Neuronal stem cell (in vitro differentiated cells): Measurements from ENCODE around the gene OR10G4.

Source experiments
- DNase-seq: peaks from one replicate; pipeline ENCODE4 v3.0.0-alpha.2; 2013; ENCODE audit warnings: low spot score
- H2AFZ ChIP-seq: one replicate; pipeline ENCODE4 v1.6.1; 2013; ENCODE audit warnings: mild to moderate bottlenecking, low read length, inconsistent platforms
- H2AK5ac ChIP-seq: 2 replicates; pipeline ENCODE4 v1.6.1; 2013; ENCODE audit warnings: low read depth, mild to moderate bottlenecking, inconsistent platforms, low read length, moderate library complexity, mixed read lengths
- H2BK120ac ChIP-seq: 2 replicates; pipeline ENCODE4 v1.6.1; 2013; ENCODE audit warnings: low read depth, mild to moderate bottlenecking, inconsistent platforms, low read length, moderate library complexity, mixed read lengths
- H2BK12ac ChIP-seq: one replicate; pipeline ENCODE4 v1.6.1; 2013; ENCODE audit warnings: low read length, inconsistent platforms
- H2BK15ac ChIP-seq: 2 replicates; pipeline ENCODE4 v1.6.1; 2013; ENCODE audit warnings: mild to moderate bottlenecking, low read length, inconsistent platforms, mixed read lengths
- H2BK5ac ChIP-seq: one replicate; pipeline ENCODE4 v1.6.1; 2013; ENCODE audit warnings: inconsistent platforms, mild to moderate bottlenecking, low read length, moderate library complexity
- H3K14ac ChIP-seq: one replicate; pipeline ENCODE4 v1.6.1; 2013; ENCODE audit warnings: low read length, inconsistent platforms
- H3K18ac ChIP-seq: 2 replicates; pipeline ENCODE4 v1.6.1; 2013; ENCODE audit warnings: low read length, inconsistent platforms
- H3K23ac ChIP-seq: 2 replicates; pipeline ENCODE4 v1.6.1; 2013; ENCODE audit warnings: low read depth, mild to moderate bottlenecking, mixed read lengths, low read length, inconsistent platforms; ENCODE audit not compliant: poor library complexity
- H3K27ac ChIP-seq: replicated peaks from 3 replicates; pipeline ENCODE4 v1.5.1; 2013; ENCODE audit warnings: low read length, inconsistent platforms
- H3K27me3 ChIP-seq, 3 experiments: 2 replicates each; pipeline ENCODE4 v1.6.1; 2013; ENCODE audit warnings: low read length in 3 of 3, mild to moderate bottlenecking in 2 of 3, inconsistent platforms in 1 of 3, low read depth in 1 of 3, mixed read lengths in 1 of 3, moderate library complexity in 1 of 3; ENCODE audit not compliant: control insufficient read depth in 3 of 3, insufficient read depth in 3 of 3
- H3K36me3 ChIP-seq, 2 donors: replicated peaks in 1 of 2; 2 replicates each; pipeline ENCODE4 v1.6.1; 2013; ENCODE audit warnings: low read length in 2 of 2; ENCODE audit not compliant: control insufficient read depth in 2 of 2, insufficient read depth in 2 of 2
- H3K4ac ChIP-seq: 2 replicates; pipeline ENCODE4 v1.6.1; 2013; ENCODE audit warnings: inconsistent platforms, mild to moderate bottlenecking, low read length, moderate library complexity
- H3K4me1 ChIP-seq, 2 donors: 1 replicate in 1 of 2; 2 replicates in 1 of 2; pipeline ENCODE4 v1.6.1; 2013; ENCODE audit warnings: low read length in 2 of 2, low read depth in 1 of 2; ENCODE audit not compliant: control insufficient read depth in 2 of 2, insufficient read depth in 1 of 2
- H3K4me2 ChIP-seq: one replicate; pipeline ENCODE4 v1.6.1; 2013; ENCODE audit warnings: mild to moderate bottlenecking, low read length, inconsistent platforms; ENCODE audit not compliant: insufficient read depth, poor library complexity, severe bottlenecking
- H3K4me3 ChIP-seq, 2 donors: 2 replicates each; pipeline ENCODE4 v1.5.1; 2013; ENCODE audit warnings: low read length in 2 of 2, mild to moderate bottlenecking in 2 of 2, inconsistent platforms in 1 of 2, moderate library complexity in 1 of 2
- H3K79me1 ChIP-seq: one replicate; pipeline ENCODE4 v1.6.1; 2013; ENCODE audit warnings: low read depth, mild to moderate bottlenecking, inconsistent platforms, low read length, moderate library complexity
- H3K9ac ChIP-seq: one replicate; pipeline ENCODE4 v1.6.1; 2013; ENCODE audit warnings: mild to moderate bottlenecking, low read depth, low read length, inconsistent platforms; ENCODE audit not compliant: poor library complexity
- H3K9me3 ChIP-seq, 2 donors: replicated peaks in 1 of 2; 2 replicates each; pipeline versions ENCODE3 to v1.6.1; 2013; ENCODE audit warnings: low read length in 2 of 2, mild to moderate bottlenecking in 2 of 2, inconsistent platforms in 1 of 2, low read depth in 1 of 2, mixed read lengths in 1 of 2, moderate library complexity in 1 of 2; ENCODE audit not compliant: control insufficient read depth in 2 of 2, insufficient read depth in 1 of 2
- H4K8ac ChIP-seq: one replicate; pipeline ENCODE4 v1.6.1; 2013; ENCODE audit warnings: low read depth, mild to moderate bottlenecking, inconsistent platforms, low read length, moderate library complexity
- H4K91ac ChIP-seq: one replicate; pipeline ENCODE4 v1.6.1; 2013; ENCODE audit warnings: low read length, low read depth, mild to moderate bottlenecking, inconsistent platforms; ENCODE audit not compliant: poor library complexity
- WGBS, 2 donors: extraction: QIAGEN DNeasy Blood & Tissue Kit; methylation state at CpG; one replicate each; pipeline ENCODE4 v1.1.7; 2013; ENCODE audit warnings: missing lambda C conversion rate in 2 of 2, mixed read lengths in 1 of 2; ENCODE audit not compliant: insufficient read length in 2 of 2, insufficient replicate concordance in 1 of 2; ENCODE audit errors: extremely low coverage in 2 of 2; 5-methylcytosine and 5-hydroxymethylcytosine counted together

The OR10G4 gene

GRCh38 chr11:124036666-124037065, 23.9 kb downstream of the OR10G4 start:
- Histone ChIP-seq H3K14ac (no peak overlapping the region), H3K4me1 (no peaks in the 10 kb centered on the region), H2BK15ac (no peak overlapping the region), H3K9ac (no peak overlapping the region), H2AK5ac (no peak overlapping the region), H3K27ac (no peak overlapping the region), H3K79me1 (no peaks in the 10 kb centered on the region), H3K36me3 (no peaks in the 10 kb centered on the region), H3K4ac (no peak overlapping the region), H4K91ac (no peak overlapping the region), H2BK5ac (no peak overlapping the region), H3K4me3 (no peak overlapping the region), H3K4me2 (no peak overlapping the region), H4K8ac (no peak overlapping the region), H3K27me3 (no peaks in the 10 kb centered on the region), H3K18ac (no peak overlapping the region), H3K23ac (no peak overlapping the region), H3K9me3 (no peaks in the 10 kb centered on the region), H2AFZ (no peak overlapping the region), H2BK120ac (no peak overlapping the region), H2BK12ac (no peak overlapping the region)
- DNase-seq: no peak
- WGBS, 2 donors: no CpG with 5 or more reads among the region's 1 CpG

- H3K9ac ChIP-seq: no peak overlapping the region
- H3K4me2 ChIP-seq: no peak overlapping the region
- H2BK15ac ChIP-seq: no peak overlapping the region
- no peak overlapping the region for H4K8ac ChIP-seq
- no peak overlapping the region for H2AK5ac ChIP-seq
- no peak overlapping the region for H2BK5ac ChIP-seq
- H3K36me3 ChIP-seq: no peaks in the 10 kb centered on the region
- H3K23ac ChIP-seq: no peak overlapping the region
- H3K4me1 ChIP-seq: no peaks in the 10 kb centered on the region
- no peaks in the 10 kb centered on the region for H3K79me1 ChIP-seq
- no peak overlapping the region for H2AFZ ChIP-seq
- DNase-seq: no peak
- no CpG with 5 or more reads among the region's 9 CpGs for whole genome bisulfite sequencing, 2 donors
- no peak overlapping the region for H4K91ac ChIP-seq
- no peak overlapping the region for H3K14ac ChIP-seq
- H3K18ac ChIP-seq: peak overlapping the region; percentile 44
- H2BK12ac ChIP-seq: no peak overlapping the region
- H3K27ac ChIP-seq: no peak overlapping the region
- H3K4me3 ChIP-seq: no peak overlapping the region
- no peaks in the 10 kb centered on the region for H3K9me3 ChIP-seq
- H2BK120ac ChIP-seq: no peak overlapping the region
- H3K27me3 ChIP-seq: no peaks in the 10 kb centered on the region
- no peak overlapping the region for H3K4ac ChIP-seq
Observed at GRCh38 chr11:124039557-124039956, 26.8 kb downstream of the OR10G4 start.

- Histone ChIP-seq H3K4me3 (no peak within 1 kb of the TSS), H3K27ac (no peak within 1 kb of the TSS), H2BK5ac (no peak within 1 kb of the TSS), H3K9ac (no peak within 1 kb of the TSS), H2BK120ac (no peak within 1 kb of the TSS), H2BK12ac (no peak within 1 kb of the TSS), H3K79me1 (no peaks in the 10 kb centered on the region), H3K4ac (no peak within 1 kb of the TSS), H3K23ac (no peak within 1 kb of the TSS), H3K27me3 (no peaks in the 10 kb centered on the region), H3K14ac (no peak within 1 kb of the TSS), H3K4me2 (no peak within 1 kb of the TSS), H2AFZ (no peak within 1 kb of the TSS), H4K91ac (no peak within 1 kb of the TSS), H3K9me3 (no peaks in the 10 kb centered on the region), H3K4me1 (no peaks in the 10 kb centered on the region), H2AK5ac (no peak within 1 kb of the TSS), H3K36me3 (no peaks in the 10 kb centered on the region), H2BK15ac (no peak within 1 kb of the TSS), H3K18ac (no peak within 1 kb of the TSS), H4K8ac (no peak within 1 kb of the TSS)
- no CpG with 5 or more reads among the region's 1 CpG for WGBS, 2 donors
- DNase-seq: no peak
Observed at GRCh38 chr11:124041254-124041653, 28.5 kb downstream of the OR10G4 start, which contains the start of gene OR10G7. TSS of gene OR10G7 (minus strand) at chr11:124041325. CDS start at chr11:124039001, 2,324 bp downstream.

GRCh38 chr11:124043420-124043819, 30.6 kb downstream of the OR10G4 start:
- no peak overlapping the region for H3K4me2 ChIP-seq
- H2BK5ac ChIP-seq: no peak overlapping the region
- H3K79me1 ChIP-seq: no peaks in the 10 kb centered on the region
- H4K8ac ChIP-seq: no peak overlapping the region
- no peak overlapping the region for H3K18ac ChIP-seq
- H2BK120ac ChIP-seq: no peak overlapping the region
- no peak overlapping the region for H2BK12ac ChIP-seq
- H2AFZ ChIP-seq: no peak overlapping the region
- no peaks in the 10 kb centered on the region for H3K9me3 ChIP-seq
- H3K36me3 ChIP-seq: no peaks in the 10 kb centered on the region
- H3K23ac ChIP-seq: no peak overlapping the region
- H4K91ac ChIP-seq: no peak overlapping the region
- no peak overlapping the region for H3K14ac ChIP-seq
- no peak for DNase-seq
- WGBS, 2 donors: no CpG with 5 or more reads among the region's 4 CpGs
- no peaks in the 10 kb centered on the region for H3K27me3 ChIP-seq
- no peak overlapping the region for H3K4me3 ChIP-seq
- H3K4ac ChIP-seq: no peak overlapping the region
- no peak overlapping the region for H3K9ac ChIP-seq
- H3K27ac ChIP-seq: no peak overlapping the region
- no peak overlapping the region for H2AK5ac ChIP-seq
- no peak overlapping the region for H2BK15ac ChIP-seq
- H3K4me1 ChIP-seq: no peaks in the 10 kb centered on the region
